Esophagus muscularis mucosa (tissue), 4 donors: ENCODE data around the gene EPRS1. TPM values are rescaled to one million over a fixed set of nuclear protein-coding genes. Genes with fewer than 3 reads are reported as not detected.

Experiments
- DNase-seq: peaks from one replicate; pipeline ENCODE4 v3.0.0-alpha.2; 2017; ENCODE audit errors: extremely low spot score
- H3K27ac ChIP-seq, 4 donors: fragments of 200-600 bp; sonication (generic); replicated peaks in 1 of 4; 1 replicate in 3 of 4; 2 replicates in 1 of 4; pipeline ENCODE4 v1.5.1; 2016 to 2019; ENCODE audit warnings: mild to moderate bottlenecking in 1 of 4
- H3K27me3 ChIP-seq, 4 donors: fragments of 200-600 bp; sonication (generic); one replicate each; pipeline versions ENCODE4 v1.5.1 to v1.6.0; 2016 to 2019
- H3K36me3 ChIP-seq, 4 donors: fragments of 200-600 bp; sonication (generic); one replicate each; pipeline ENCODE4 v1.5.1; 2016 to 2019
- H3K4me1 ChIP-seq, 4 donors: fragments of 200-600 bp; sonication (generic); one replicate each; pipeline ENCODE4 v1.5.1; 2016 to 2019
- H3K4me3 ChIP-seq, 4 donors: fragments of 200-600 bp; sonication (generic); 1 replicate in 2 of 4; 2 replicates in 2 of 4; pipeline ENCODE4 v1.5.1; 2016 to 2019; ENCODE audit warnings: mild to moderate bottlenecking in 4 of 4, moderate library complexity in 1 of 4
- H3K9me3 ChIP-seq, 4 donors: fragments of 200-600 bp; sonication (generic); 1 replicate in 3 of 4; 2 replicates in 1 of 4; pipeline ENCODE4 v1.5.1; 2016 to 2019
- EP300 ChIP-seq: sonication (generic); formaldehyde crosslinking; IDR thresholded peaks from one replicate; pipeline ENCODE4 v1.6.1; 2017; ENCODE audit warnings: antibody characterized with exemption
- POLR2A ChIP-seq: fragments of 450-650 bp; IDR thresholded peaks from one replicate; pipeline ENCODE4 v1.6.1; 2017; ENCODE audit warnings: antibody characterized with exemption, moderate library complexity, mild to moderate bottlenecking, low read depth
- POLR2AphosphoS5 ChIP-seq, 2 donors: sonication (generic); formaldehyde crosslinking; IDR thresholded peaks; one replicate each; pipeline ENCODE4 v1.6.1; 2017; ENCODE audit warnings: antibody characterized with exemption in 2 of 2
- WGBS: methylation state at CpG from one replicate; pipeline ENCODE4 v1.1.5; 2018; 5-methylcytosine and 5-hydroxymethylcytosine counted together
- intact Hi-C: fragments of 100-400 bp; cut with DNase I; formaldehyde crosslinking; loops from one replicate; pipeline ENCODE4 v1.15.1; 2023
- total RNA-seq, 4 donors: library from RNA; depleted of rRNA; stranded (reverse); fragments of >200 nt; gene quantifications; one replicate each; pipeline versions ENCODE4 v1.1.0 to v1.2.1, GENCODE V29; 2016
- TF ChIP-seq, protein P1 (sequence below), 3 experiments: fragments of 200-600 bp in 2 of 3; fragments of 450-650 bp in 1 of 3; sonication (generic) in 2 of 3; IDR thresholded peaks; one replicate each; pipeline ENCODE4 v1.5.1; 2017 to 2019; ENCODE audit warnings: antibody characterized with exemption in 3 of 3, mild to moderate bottlenecking in 2 of 3, moderate library complexity in 1 of 3

Gene EPRS1
- total RNA-seq, 4 donors from 2014 or later = 30.3 to 46.1 (median 40.9) TPM

DNA sequence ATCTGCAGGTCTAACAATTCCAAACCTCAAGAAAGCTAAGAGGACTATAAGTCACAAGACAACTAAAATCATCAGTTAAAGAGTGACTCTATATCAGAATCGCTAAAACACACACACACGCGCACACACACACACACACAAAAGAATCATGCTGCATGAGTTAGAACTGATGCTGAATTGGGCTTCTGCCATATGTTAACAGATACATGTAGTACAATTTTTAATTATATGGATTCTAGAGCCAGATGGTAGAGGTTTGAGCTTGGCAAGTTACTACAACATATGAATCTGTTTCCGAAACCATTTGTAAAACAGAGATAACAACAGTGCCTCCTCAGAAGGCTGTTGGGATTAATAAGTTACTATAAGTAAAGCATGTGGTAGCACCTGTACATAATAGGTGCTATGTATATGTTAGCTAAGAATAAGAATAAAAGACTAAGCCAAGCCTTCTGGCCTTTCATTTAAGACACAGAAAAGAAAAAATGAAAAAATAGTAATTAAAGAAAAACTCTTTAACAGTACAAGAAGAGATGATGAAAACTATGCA is 17.9 kb downstream of the EPRS1 start:
- WGBS = 85% methylated on average over 4 of the region's 4 CpGs
- H3K27me3 ChIP-seq = no peaks in the 10 kb centered on the region
- TF ChIP-seq POLR2A (no peak), EP300 (no peak), POLR2AphosphoS5 (IDR thresholded peaks at IDR 0.05) (no peak)
- TF ChIP-seq, protein P1, sequence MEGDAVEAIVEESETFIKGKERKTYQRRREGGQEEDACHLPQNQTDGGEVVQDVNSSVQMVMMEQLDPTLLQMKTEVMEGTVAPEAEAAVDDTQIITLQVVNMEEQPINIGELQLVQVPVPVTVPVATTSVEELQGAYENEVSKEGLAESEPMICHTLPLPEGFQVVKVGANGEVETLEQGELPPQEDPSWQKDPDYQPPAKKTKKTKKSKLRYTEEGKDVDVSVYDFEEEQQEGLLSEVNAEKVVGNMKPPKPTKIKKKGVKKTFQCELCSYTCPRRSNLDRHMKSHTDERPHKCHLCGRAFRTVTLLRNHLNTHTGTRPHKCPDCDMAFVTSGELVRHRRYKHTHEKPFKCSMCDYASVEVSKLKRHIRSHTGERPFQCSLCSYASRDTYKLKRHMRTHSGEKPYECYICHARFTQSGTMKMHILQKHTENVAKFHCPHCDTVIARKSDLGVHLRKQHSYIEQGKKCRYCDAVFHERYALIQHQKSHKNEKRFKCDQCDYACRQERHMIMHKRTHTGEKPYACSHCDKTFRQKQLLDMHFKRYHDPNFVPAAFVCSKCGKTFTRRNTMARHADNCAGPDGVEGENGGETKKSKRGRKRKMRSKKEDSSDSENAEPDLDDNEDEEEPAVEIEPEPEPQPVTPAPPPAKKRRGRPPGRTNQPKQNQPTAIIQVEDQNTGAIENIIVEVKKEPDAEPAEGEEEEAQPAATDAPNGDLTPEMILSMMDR (IDR thresholded peaks at IDR 0.05) = no peak

DNA sequence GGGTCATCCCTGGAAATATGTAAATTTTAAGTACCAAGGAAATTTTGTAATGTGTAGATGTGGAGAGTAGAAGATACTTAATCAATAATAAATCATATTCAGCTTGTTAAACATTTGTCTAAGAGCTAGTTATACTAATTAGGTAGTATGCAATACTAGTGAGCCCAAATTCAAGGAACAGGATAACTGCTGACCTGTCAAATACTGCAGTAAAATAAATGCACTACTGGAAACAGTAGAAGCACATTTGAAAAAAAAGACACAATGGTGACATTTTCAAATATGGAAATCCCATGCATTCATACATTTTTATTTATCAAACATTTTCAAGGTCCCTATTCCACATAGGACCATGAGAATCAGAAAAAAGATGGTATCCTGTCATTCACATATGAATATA is 27.2 kb downstream of the EPRS1 start:
- Histone ChIP-seq H3K36me3 (peaks cover 37 to 94% (median 78%) of the 10 kb centered on the region in 4 donors), H3K27me3 (no peaks in the 10 kb centered on the region), H3K4me3 (no peak overlapping the region), H3K9me3 (no peaks in the 10 kb centered on the region), H3K4me1 (no peaks in the 10 kb centered on the region), H3K27ac (no peak overlapping the region)
- TF ChIP-seq EP300 (no peak), POLR2A (no peak), POLR2AphosphoS5 (IDR thresholded peaks at IDR 0.05) (no peak)
- TF ChIP-seq, protein P1 (IDR thresholded peaks at IDR 0.05) = no peak
- DNase-seq = no peak
- intact Hi-C loops = loop anchor here (10.0 kb wide), 1 partner anchor 176 kb away; no protein-coding TSS in a partner anchor

More for the DNA sequence above, 17.9 kb downstream of the EPRS1 start:
- H3K4me1 ChIP-seq = no peaks in the 10 kb centered on the region
- no peak overlapping the region for H3K4me3 ChIP-seq
- no peak for DNase-seq
- no peaks in the 10 kb centered on the region for H3K9me3 ChIP-seq
- H3K36me3 ChIP-seq = peaks cover 39 to 91% (median 77%) of the 10 kb centered on the region in 4 donors
- H3K27ac ChIP-seq = no peak overlapping the region
- intact Hi-C loops = no loop called here

DNA sequence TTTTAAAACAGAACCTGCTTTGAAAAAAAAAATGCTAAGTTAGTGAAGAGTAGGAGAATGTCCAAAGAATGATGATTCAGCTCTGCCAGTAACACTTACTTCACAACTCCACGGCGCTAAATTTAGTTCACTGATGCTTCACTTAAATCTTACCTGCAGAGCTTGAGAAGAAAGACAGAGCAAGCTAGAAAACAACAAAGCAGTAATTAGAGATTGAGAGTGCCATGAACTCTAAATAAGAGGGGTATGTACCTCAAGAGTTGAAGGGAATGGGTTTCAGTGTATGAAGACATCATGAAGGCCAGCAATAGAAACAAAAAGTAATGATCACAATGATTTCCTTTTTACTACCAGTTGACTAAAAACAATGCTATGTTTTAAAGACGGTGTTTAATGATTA is 32.8 kb downstream of the EPRS1 start:
- TF ChIP-seq POLR2AphosphoS5 (IDR thresholded peaks at IDR 0.05) = no peak
- no peak for TF ChIP-seq POLR2A
- H3K27ac ChIP-seq = peak overlapping the region in 1 of 4 donors; percentile 53
- intact Hi-C loops = loop anchor here (10.0 kb wide), 1 partner anchor 181 kb away; no protein-coding TSS in a partner anchor
- H3K36me3 ChIP-seq = peaks cover 42 to 79% (median 62%) of the 10 kb centered on the region in 4 donors
- no peak for DNase-seq
- H3K27me3 ChIP-seq = no peaks in the 10 kb centered on the region
- no peak overlapping the region for H3K4me3 ChIP-seq
- H3K9me3 ChIP-seq = no peaks in the 10 kb centered on the region
- peaks cover 0 to 6% (median 0%) of the 10 kb centered on the region in 4 donors for H3K4me1 ChIP-seq
- 59% methylated on average over 3 of the region's 3 CpGs for WGBS

DNA sequence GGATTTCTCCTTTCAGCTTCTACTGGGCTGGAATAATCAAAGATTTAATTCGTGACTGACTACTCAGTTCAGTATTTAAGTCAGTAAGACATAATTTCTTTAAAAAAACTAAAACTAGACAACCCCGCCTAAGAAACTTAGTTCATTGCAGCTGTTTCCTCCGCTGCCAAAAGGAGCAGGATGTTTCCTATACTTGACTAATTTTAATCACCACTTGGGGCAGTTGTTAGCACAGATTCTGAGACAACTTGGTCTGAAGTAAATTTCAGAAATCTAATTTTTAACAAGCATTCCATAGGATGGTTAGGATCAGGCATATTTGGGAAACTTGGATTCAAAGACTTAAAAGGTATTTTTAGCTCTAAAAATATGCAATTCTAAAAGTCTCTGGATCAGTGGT is 34.0 kb downstream of the EPRS1 start:
- Histone ChIP-seq H3K4me3 (no peak overlapping the region), H3K27ac (peak overlapping the region in 1 of 4 donors; percentile 3), H3K36me3 (peaks cover 35 to 79% (median 61%) of the 10 kb centered on the region in 4 donors), H3K4me1 (peaks cover 0 to 6% (median 0%) of the 10 kb centered on the region in 4 donors), H3K27me3 (no peaks in the 10 kb centered on the region), H3K9me3 (no peaks in the 10 kb centered on the region)
- no peak for TF ChIP-seq POLR2A
- TF ChIP-seq, protein P1 (IDR thresholded peaks at IDR 0.05) = peak in 1 of 3 experiments; percentile 10
- WGBS = 37% methylated on average over 3 of the region's 3 CpGs
- DNase-seq = no peak
- intact Hi-C loops = loop anchor here (10.0 kb wide), 1 partner anchor 183 kb away; no protein-coding TSS in a partner anchor

DNA sequence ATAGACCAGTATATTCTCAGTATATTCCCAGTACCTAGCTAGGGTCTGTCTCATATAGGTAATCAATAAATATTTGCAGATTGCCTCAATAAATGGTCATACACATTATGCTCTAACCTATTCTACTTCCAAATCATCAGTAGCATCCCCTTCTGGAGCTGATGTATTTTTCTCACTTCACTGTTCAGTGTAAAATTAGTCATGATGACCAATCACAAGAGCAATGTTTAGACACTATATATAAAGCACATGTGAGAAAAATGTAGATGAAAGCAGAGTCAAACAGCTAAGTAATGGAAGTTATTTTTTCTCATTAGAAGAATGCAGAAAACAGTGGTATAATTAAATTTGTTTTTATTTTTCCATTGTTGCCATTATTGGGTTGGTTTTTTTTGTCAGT is 34.7 kb downstream of the EPRS1 start:
- intact Hi-C loops = loop anchor here (10.0 kb wide), 1 partner anchor 183 kb away; no protein-coding TSS in a partner anchor
- Histone ChIP-seq H3K27me3 (no peaks in the 10 kb centered on the region), H3K4me3 (no peak overlapping the region), H3K4me1 (peaks cover 0 to 6% (median 0%) of the 10 kb centered on the region in 4 donors), H3K36me3 (peaks cover 32 to 79% (median 58%) of the 10 kb centered on the region in 4 donors), H3K27ac (no peak overlapping the region), H3K9me3 (no peaks in the 10 kb centered on the region)
- DNase-seq = no peak
- TF ChIP-seq POLR2A (no peak), EP300 (no peak), POLR2AphosphoS5 (IDR thresholded peaks at IDR 0.05) (no peak)
- TF ChIP-seq, protein P1 (IDR thresholded peaks at IDR 0.05) = no peak
